ENCODE measurements around the gene RPS21. TPM values are rescaled to one million over a fixed set of nuclear protein-coding genes. Genes with fewer than 3 reads are reported as not detected.

RPS21 gene
- total RNA-seq, 1 donor from 2014 or later, result 1,629 TPM

DNA sequence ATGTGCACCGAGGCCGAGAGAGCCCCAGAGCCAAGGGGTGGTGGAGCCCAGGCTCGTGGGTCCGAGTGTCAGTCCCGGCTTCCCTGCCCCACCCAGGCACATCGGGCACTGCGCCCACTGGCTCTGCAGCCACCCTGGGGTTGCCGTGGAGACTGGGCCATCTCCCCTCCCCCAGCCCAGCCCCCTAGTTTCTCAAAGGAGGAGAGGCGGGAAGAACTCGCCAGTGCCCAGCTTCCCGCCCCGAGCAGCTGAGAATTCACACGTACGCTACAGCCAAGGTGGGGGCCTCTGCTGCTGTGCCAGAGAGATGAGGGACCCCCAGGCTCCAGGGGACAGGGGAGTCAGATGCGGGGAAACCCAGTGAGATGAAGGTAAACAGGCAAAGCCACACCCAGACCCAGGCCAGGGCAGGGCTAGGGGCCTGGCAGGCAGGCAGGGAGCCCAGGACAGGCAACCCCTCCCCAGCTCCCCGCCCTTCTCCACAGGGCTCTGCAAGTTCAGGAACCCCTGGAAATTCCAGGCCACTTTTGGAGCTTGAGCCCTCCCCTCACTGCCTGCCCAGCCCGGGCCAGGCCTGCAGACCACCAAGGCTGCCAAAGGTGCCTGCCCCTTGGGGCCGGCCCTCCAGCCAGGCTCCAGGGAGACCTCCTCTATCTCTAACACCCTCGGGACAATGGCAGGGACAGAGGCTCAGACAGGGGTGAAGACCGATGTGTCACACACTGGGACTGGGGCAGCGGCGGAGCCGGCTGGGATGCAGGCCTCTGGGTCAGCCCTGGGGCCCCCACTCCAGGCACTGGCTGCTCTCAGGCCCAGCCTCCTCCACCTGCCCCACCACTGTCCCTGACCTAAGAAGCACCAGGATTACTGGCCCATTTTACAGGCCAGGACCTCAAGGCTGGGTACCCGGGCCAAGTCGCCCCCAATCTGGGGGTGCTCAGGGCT lies 25.8 kb upstream of the RPS21 start:
- Histone ChIP-seq H3K27ac (peak overlapping the region; percentile 76), H3K27me3 (no peaks in the 10 kb centered on the region), H3K36me3 (no peaks in the 10 kb centered on the region), H3K9me3 (ENCODE audit: low read depth) (no peaks in the 10 kb centered on the region), H3K9ac (no peak overlapping the region), H3K79me2 (ENCODE audit: low read depth) (peaks cover 83% of the 10 kb centered on the region), H3K4me3 (no peak overlapping the region), H3F3A (ENCODE audit: low read depth) (peaks cover 41% of the 10 kb centered on the region), H3K4me2 (peak overlapping the region; percentile 77), H4K20me1 (ENCODE audit: low read depth) (peaks cover 90% of the 10 kb centered on the region), H2AFZ (replicated peaks) (no peak overlapping the region), H3K4me1 (peaks cover 70% of the 10 kb centered on the region)
- Mint-ChIP-seq H3K4me3 (no peak overlapping the region), H3K36me3 (no peaks in the 10 kb centered on the region), H3K27me3 (ENCODE audit: insufficient read depth, low read depth) (no peaks in the 10 kb centered on the region), H3K27ac (peak overlapping the region; percentile 60), H3K4me1 (peaks cover 28% of the 10 kb centered on the region), H3K9me3 (no peaks in the 10 kb centered on the region)
- DNase-seq (ENCODE audit: low spot score), result no peak
- TF ChIP-seq EZH2 (IDR thresholded peaks at IDR 0.05) (no peak), EZH2phosphoT487 (IDR thresholded peaks at IDR 0.05) (no peak)
- TF ChIP-seq, protein P1, sequence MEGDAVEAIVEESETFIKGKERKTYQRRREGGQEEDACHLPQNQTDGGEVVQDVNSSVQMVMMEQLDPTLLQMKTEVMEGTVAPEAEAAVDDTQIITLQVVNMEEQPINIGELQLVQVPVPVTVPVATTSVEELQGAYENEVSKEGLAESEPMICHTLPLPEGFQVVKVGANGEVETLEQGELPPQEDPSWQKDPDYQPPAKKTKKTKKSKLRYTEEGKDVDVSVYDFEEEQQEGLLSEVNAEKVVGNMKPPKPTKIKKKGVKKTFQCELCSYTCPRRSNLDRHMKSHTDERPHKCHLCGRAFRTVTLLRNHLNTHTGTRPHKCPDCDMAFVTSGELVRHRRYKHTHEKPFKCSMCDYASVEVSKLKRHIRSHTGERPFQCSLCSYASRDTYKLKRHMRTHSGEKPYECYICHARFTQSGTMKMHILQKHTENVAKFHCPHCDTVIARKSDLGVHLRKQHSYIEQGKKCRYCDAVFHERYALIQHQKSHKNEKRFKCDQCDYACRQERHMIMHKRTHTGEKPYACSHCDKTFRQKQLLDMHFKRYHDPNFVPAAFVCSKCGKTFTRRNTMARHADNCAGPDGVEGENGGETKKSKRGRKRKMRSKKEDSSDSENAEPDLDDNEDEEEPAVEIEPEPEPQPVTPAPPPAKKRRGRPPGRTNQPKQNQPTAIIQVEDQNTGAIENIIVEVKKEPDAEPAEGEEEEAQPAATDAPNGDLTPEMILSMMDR (IDR thresholded peaks at IDR 0.05), result no peak

DNA sequence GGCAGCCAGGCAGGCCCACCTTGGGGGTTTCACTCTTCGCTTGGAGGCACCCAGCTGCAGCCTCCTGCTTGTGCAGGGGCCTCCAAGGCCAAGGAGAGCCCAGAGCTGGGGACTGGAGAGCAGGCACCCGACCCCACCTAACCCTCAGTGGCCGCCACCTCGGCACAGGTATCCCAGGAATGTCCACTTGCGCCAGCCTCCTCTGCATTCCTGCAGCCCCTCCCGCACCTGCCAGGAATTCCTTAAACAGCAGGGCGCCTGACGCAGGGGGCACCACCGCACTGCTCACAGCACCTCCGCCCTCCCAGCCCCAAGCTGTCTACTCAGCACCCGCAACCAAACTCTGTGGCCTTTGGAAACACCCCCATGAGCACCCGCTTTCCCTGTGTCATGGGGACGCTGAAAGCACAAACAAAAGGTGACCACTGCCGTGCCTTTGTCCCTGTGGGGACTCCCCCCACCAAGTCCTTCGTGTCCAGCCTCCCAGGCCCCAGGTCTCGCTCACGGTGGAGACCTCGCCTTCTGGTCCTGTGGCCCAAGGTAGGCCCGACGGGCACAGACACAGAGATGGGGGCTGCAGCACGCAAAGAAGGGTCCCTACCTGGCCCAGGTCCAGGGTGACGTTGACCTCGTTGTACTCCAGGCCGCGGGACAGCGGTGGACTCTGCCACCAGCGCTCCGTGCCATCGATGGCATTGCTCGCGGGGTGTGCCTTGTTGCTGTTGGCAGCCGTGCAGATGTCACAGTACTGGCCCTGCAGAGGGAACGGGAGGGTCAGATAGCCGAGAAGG lies 24.9 kb upstream of the RPS21 start:
- H3K4me1 ChIP-seq, result peaks cover 66% of the 10 kb centered on the region
- peaks cover 90% of the 10 kb centered on the region for H3K79me2 ChIP-seq (ENCODE audit: low read depth)
- H3K36me3 ChIP-seq, result no peaks in the 10 kb centered on the region
- H3K4me3 Mint-ChIP-seq, result no peak overlapping the region
- H3F3A ChIP-seq (ENCODE audit: low read depth), result peaks cover 47% of the 10 kb centered on the region
- peak; percentile 75 for DNase-seq (ENCODE audit: low spot score)
- TF ChIP-seq EZH2phosphoT487 (IDR thresholded peaks at IDR 0.05), result no peak
- TF ChIP-seq, protein P1 (IDR thresholded peaks at IDR 0.05), result no peak
- no peak for TF ChIP-seq EZH2 (IDR thresholded peaks at IDR 0.05)
- peak overlapping the region; percentile 76 for H3K27ac ChIP-seq
- no peaks in the 10 kb centered on the region for H3K27me3 ChIP-seq
- H3K27ac Mint-ChIP-seq, result no peak overlapping the region
- H3K4me2 ChIP-seq, result peak overlapping the region; percentile 77
- no peak overlapping the region for H2AFZ ChIP-seq (replicated peaks)
- H3K9me3 Mint-ChIP-seq, result no peaks in the 10 kb centered on the region
- H3K4me1 Mint-ChIP-seq, result peaks cover 26% of the 10 kb centered on the region
- H3K36me3 Mint-ChIP-seq, result no peaks in the 10 kb centered on the region
- H3K9me3 ChIP-seq (ENCODE audit: low read depth), result no peaks in the 10 kb centered on the region
- H3K4me3 ChIP-seq, result no peak overlapping the region
- no peaks in the 10 kb centered on the region for H3K27me3 Mint-ChIP-seq (ENCODE audit: insufficient read depth, low read depth)
- H4K20me1 ChIP-seq (ENCODE audit: low read depth), result peaks cover 87% of the 10 kb centered on the region
- no peak overlapping the region for H3K9ac ChIP-seq

DNA sequence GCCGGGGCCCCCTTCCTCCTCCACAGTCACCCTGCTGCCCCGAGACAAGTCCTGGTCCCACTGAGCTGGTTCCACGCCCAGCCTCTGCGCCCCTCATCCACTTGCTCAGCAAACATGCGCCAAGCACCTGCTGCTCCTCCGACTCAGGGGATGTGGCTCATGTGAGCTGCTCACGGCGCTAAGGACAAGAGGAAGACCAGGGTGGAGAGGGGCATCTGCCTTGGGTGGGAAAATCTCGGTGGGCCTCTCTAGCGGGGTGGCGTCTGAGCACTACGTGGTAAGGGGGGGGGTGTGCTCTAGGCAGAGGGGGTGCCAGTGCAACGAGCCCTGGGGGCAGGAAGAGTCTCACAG lies 24.3 kb upstream of the RPS21 start:
- no peaks in the 10 kb centered on the region for H3K36me3 Mint-ChIP-seq
- no peaks in the 10 kb centered on the region for H3K27me3 ChIP-seq
- H3K4me2 ChIP-seq, result peak overlapping the region; percentile 40
- H3K36me3 ChIP-seq, result no peaks in the 10 kb centered on the region
- H3K4me3 Mint-ChIP-seq, result peak overlapping the region; percentile 57
- no peak for DNase-seq (ENCODE audit: low spot score)
- peaks cover 49% of the 10 kb centered on the region for H3F3A ChIP-seq (ENCODE audit: low read depth)
- H3K9me3 Mint-ChIP-seq, result no peaks in the 10 kb centered on the region
- no peak for TF ChIP-seq EZH2phosphoT487 (IDR thresholded peaks at IDR 0.05)
- TF ChIP-seq, protein P1 (IDR thresholded peaks at IDR 0.05), result no peak
- no peak for TF ChIP-seq EZH2 (IDR thresholded peaks at IDR 0.05)
- H3K27me3 Mint-ChIP-seq (ENCODE audit: insufficient read depth, low read depth), result no peaks in the 10 kb centered on the region
- H3K4me3 ChIP-seq, result no peak overlapping the region
- H4K20me1 ChIP-seq (ENCODE audit: low read depth), result peaks cover 82% of the 10 kb centered on the region
- H2AFZ ChIP-seq (replicated peaks), result no peak overlapping the region
- H3K4me1 ChIP-seq, result peaks cover 69% of the 10 kb centered on the region
- no peak overlapping the region for H3K9ac ChIP-seq
- H3K9me3 ChIP-seq (ENCODE audit: low read depth), result no peaks in the 10 kb centered on the region
- peaks cover 87% of the 10 kb centered on the region for H3K79me2 ChIP-seq (ENCODE audit: low read depth)
- H3K27ac Mint-ChIP-seq, result no peak overlapping the region
- peaks cover 26% of the 10 kb centered on the region for H3K4me1 Mint-ChIP-seq
- H3K27ac ChIP-seq, result peak overlapping the region; percentile 56
